ENCODE results near the gene ERBB4.

Gene ERBB4

DNA sequence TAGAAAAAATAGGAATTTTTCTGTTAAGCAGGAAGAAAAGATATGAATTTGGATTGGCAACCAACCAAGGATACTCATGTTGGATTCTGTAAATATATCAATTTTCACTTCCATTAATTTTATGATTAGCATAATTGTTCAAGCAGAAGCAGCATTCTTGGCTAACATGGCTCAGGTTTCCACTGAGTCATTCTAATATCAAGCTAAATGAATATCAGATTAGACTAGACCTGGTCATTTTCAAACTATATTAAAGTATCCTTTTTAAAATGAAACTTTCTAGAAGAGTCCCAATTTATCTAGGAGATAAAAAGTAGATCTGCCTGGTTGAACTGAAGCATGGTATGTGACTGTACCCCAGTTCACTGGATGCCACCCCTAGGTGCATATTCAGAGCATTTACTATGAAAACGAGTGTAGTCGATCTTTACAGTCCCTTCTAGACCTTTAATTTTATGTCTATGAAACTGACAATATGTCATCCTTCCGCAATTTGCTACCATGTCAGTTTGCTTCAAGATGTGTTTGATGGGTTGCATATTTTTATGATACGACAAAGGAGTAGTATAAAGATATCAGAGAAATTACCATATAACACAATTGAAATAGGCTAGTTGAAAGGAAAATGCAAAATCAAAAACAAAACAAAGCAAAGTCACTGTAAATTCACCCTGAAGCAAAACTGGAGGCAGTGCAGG is 704.9 kb downstream of the ERBB4 start:
- no peak for DNase-seq (ENCODE audit: low spot score)

DNA sequence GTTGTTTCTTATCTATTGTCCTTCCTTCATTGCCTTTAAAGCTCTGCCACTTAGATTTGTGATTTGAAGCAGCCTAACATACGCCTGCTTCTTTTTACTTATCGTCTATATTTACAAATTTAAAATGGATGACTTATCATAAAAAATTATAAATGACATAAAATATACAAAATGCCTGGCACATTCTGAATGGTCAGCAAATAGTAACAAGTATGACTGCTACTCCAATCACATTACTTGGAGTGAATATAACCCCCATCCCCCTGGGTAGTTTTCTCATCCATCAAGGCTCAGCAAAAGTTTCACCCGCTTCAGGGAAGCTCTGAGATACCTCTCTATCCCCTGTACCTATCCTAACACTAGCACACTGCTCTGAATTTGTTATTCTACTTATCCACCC is 708.9 kb downstream of the ERBB4 start:
- no peak for DNase-seq (ENCODE audit: low spot score)

DNA sequence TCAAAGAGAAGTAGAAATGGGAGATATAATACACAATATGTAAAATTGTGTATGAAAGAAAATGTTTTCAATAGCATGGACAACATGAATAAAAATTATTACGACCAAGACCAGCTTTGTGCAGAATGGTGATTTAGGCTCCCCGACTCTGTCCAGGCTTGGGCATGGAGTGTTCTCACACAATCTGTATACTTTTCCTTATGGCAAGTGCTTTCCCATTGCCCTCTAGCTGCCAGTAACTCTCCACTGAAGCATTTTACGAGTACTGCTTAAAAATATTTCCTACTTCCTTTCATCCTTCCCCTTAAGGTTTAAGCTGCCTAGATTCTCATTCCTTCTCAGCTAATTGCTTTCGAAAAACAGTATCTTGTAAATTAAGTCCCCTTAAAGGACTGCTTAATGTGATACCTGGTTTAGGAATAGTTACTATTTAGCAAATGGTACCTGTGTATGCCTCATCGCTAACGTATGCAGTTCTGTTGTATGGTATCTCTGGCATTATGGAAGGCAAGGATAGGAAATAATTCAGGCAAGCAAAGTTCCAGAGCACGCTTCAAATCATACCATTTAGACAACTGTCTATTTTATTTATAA is 714.6 kb downstream of the ERBB4 start:
- DNase-seq (ENCODE audit: low spot score): no peak

DNA sequence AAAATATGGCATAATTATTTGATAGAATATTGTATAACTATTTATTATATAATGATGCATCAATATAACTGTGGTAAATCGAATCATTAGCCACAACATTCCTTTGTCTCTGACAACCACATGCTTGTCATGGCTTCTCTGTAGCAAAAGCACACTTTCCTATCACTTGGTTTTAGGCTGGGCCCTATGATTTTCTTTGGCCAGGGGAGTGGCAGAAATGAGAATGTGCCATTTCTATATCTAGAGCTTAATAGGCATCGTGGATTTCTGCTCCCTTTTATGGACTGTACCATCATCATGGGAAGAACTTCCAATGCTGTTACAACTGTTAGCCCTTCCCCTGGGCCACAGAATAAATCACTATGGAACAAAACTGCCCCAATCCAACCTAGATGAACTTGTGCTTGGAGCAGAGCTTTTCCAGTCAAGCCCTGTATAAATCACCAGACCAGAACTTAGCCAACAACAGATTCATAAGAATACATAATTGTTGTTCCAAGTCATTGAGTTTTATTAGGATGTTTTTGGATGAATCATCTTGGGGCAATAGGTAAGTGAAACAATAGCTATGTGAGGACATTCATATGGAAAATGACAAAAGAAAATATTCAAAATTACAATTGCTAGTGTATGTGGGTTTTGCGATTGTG is 715.8 kb downstream of the ERBB4 start:
- no peak for DNase-seq (ENCODE audit: low spot score)

DNA sequence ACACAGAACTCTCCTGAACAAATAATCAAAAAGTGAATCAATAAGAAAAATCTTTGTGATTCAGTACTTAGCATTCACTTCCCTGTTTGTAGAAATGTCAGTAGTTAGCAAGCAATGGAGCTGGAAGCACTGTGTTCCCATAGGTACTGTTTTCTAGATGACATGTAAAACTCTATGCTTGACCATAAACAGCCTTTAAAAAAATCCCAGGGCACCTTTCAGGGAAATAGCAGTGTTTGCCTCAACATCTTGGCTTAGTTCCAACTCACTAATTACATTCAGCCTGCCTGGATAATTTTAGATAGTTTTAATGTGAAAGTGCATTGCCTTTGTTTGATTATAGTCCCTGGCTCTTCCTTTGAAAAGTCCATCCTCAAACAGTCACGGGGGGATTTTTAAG is 721.8 kb downstream of the ERBB4 start:
- DNase-seq (ENCODE audit: low spot score): no peak

DNA sequence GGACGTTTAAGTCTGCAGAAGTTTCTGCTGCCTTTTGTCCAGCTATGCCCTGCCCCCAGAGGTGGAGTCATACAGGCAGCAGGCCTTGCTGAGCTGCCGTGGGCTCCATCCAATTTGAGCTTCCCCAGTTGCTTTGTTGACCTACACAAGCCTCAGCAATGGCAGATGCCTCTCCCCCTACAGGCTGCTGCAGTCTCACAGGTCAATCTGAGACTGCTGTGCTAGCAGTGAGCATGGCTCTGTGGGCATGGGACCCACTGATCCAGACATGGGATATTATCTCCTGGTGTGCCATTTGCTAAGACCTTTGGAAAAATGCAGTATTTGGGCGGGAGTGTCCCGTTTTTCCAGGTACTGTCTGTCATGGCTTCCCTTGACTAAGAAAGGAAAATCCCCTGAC is 726.0 kb downstream of the ERBB4 start:
- no peak for DNase-seq (ENCODE audit: low spot score)

DNA sequence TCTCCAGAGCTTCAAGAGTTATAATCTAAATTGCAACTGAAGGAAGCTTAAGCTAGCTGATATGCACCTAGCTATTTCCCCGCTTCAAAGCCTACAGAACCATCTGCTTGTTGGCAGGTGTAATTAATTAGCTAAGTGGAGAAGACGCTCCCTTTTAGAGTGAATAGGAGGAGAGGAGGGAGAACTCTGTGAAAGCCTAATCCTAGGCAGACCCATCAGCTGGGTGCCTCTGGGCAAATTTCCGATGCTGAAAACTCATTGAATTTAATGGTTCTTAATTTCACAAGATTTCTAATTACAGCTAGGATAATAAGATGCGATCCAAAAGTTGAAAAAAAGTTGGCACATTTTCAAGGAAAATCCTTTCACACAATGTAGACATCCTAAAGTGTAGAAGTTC is 735.9 kb downstream of the ERBB4 start:
- DNase-seq (ENCODE audit: low spot score): no peak

DNA sequence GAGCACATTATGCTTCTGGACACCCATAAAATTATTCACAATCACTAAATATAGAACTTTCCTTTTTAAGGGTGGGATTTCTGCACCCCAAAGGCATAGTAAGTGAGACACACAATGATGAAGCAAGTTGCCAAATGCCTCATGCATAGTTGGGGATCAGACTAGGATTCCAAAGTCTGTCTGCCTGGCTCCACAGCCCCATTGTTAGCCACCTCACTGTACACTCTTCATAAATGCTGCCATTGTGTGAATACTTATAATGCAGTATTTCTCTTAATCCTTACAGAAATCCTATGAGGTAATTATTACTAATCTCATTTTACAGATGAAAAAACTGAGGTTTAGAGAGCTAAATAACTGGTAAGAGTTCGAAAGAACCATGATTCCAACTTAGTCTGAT is 738.6 kb downstream of the ERBB4 start:
- no peak for DNase-seq (ENCODE audit: low spot score)

DNA sequence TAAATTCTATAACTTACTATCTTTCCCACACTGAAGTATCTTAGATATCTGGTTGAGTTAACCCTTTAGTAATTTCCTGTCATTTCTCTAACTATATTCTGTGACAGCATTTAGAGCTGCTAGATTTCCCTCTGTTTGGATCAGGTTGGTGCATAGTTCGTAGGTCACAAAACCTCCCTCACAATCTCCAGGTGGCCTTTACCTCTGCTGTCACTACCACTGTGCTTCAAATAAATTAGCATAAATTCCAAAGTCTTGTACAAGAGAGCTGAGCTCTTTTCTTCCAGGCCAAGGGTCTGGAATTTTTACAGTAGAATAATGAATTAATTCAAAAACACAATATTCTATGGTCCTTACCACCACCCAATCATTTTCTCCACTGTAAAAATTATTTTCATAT is 739.7 kb downstream of the ERBB4 start:
- no peak for DNase-seq (ENCODE audit: low spot score)

DNA sequence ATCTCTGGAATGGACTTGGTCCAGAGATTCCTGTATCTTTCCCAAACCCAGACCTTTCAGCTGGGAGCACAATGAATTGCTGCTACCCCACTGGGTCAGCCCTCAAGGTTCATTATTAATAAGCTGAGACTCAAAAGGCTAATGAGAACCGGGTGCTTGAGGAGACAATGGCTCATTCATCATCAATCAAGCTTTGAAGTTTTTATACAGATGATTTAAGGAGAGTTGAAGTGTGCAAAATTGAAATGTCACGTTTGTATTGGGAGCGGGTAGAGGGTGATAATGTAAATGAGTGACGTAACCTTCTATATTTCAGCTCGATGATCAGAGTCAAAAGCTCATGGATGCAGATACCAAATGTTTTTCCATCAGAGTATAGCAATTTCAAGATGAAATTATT is 744.9 kb downstream of the ERBB4 start:
- no peak for DNase-seq (ENCODE audit: low spot score)

DNA sequence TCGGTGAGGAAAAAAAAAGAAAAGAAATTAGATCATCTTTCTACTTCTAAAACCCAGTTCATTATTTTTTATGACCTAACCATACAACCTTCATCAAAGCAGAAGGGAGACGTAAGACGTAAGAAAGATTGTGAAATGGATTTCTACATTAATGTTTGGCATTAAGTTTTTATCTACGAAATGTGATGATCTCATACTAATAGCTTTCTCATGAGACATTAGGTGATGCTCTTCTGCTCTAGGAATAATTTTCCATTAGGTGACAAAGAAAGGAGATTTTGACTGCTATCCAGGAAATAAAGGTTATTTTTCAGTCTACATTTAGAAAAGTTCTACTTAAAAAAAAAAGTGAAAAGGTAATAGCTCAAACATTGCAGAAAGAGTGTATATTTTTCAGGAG is 748.6 kb downstream of the ERBB4 start:
- no peak for DNase-seq (ENCODE audit: low spot score)

DNA sequence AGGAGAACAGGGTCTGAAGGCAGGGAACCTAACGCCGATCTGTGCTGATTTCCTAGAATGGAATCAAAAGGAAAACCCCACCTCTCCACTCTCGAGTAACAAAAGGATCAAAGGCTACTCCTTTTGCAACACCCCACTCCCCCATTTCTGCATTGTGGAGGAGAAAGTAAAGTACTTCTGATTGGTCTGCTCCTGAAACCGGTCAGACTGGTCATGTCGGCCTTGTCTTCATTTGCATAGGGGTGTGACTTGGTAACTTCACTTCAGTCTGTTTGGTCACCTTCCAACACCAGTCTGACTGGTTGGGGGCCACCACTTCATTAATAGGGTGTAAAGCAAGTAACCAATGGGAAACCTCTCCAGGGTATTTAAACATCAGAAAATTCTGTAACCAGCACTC is 771.9 kb downstream of the ERBB4 start:
- no peak for DNase-seq (ENCODE audit: low spot score)

DNA sequence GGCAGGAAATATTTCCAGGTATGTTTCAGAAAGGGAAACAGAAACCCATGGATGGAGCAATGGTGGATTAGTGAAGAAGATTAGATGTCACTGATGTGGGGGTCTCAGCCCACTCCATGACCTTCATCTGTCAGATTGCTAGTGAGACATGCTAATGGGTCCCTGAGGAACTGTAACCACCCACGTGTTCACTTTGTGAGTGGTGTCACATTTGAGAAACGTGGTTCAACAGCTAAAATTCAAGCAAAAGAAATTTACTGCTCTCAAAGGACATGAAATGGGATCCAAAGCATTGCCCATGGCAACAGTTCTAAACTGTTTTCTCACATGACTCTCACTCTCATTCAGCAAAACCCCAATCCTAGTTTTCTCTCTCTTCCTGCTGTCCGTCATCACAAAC is 776.1 kb downstream of the ERBB4 start:
- DNase-seq (ENCODE audit: low spot score): no peak

DNA sequence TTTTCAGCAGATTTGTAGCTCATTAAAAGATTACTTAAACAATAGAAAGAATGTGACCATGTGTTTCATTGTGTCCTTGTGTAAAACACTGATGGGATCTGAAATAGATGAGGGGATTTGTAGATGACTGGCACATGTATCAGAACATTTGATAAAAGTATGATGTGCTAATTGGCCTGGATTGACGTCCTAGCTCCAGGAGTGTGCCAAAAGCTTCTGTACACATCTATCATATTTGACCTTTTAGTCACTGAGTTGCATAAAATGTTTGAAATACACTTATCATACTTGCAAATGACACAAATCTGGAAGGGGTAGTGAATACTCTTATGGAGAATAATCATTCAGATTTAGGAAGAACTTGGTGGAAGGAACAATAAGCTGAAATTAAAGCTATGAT is 778.5 kb downstream of the ERBB4 start:
- DNase-seq (ENCODE audit: low spot score): no peak

DNA sequence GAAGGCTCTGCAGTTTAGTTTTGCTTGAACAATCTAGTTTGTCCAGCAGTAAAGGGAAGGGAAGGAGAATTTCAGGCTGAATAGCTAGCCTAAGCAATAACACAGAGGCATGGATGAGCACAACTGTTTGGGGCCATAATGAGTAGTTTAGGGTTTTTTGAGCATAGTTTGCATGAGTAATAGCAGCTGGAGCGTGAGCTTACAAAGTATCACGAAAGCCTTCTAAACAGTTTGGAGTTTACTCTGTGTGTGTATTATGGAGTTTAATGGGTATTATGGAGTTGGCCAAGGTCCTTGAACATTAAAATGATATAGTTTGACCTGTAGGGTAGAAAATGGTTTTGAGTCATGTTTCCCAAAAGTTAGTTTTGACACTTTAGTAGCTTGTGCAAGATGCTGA is 782.3 kb downstream of the ERBB4 start:
- DNase-seq (ENCODE audit: low spot score): no peak

DNA sequence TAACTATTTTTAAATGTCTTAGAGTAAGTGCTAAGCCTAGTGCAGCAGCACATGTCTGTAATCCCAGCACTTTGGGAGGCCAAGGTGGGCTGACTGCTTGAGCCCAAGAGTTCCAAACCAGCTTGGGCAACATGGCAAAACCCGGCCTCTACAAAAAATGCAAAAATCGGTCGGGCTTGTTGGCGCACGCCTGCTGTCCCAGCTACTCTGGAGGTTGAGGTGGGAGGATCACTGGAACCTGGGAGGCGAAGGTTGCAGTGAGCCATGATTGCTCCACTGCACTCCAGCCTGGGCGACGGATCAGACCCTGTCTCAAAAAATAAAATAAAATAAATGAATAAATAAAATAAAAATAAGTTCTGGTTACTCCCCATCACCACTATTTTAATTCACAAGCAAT is 783.4 kb downstream of the ERBB4 start:
- DNase-seq (ENCODE audit: low spot score): no peak

DNA sequence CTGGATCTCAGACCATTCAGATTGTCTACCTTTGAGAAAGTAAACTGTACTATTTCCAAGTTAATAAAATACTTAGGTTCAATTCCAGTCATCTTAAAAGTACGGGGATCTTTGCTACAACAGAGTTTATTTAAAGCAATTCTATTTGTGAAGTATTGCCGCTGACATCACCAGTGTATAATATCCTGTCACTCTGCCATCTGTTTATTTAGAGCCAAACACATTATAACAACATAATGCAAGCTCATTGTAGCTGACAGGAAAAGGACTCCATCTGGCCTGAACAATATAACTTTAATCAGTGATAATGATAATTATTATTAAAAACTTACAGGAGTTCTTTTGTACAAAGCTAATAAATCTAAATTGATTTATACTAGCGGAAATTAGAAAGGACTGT is 786.8 kb downstream of the ERBB4 start:
- no peak for DNase-seq (ENCODE audit: low spot score)

DNA sequence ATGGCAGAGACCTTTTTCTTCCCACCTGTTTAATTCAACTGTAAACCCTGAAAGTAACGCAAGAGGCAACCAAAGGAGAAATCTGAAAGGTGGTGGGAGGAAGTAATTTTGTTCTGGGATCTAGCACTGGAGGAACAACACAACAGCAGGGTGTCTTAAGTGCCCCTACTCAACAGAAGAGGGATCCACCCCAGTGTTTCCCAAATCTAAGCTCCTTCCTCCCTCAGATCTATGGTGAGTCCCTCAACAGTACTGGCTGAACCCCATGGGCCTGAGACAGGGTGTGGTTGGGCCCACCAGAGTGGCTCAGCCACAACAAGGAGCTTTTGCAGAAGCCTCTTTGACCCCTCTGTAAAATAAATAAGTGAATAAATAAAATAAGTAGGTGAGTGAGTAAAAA is 790.3 kb downstream of the ERBB4 start:
- no peak for DNase-seq (ENCODE audit: low spot score)

DNA sequence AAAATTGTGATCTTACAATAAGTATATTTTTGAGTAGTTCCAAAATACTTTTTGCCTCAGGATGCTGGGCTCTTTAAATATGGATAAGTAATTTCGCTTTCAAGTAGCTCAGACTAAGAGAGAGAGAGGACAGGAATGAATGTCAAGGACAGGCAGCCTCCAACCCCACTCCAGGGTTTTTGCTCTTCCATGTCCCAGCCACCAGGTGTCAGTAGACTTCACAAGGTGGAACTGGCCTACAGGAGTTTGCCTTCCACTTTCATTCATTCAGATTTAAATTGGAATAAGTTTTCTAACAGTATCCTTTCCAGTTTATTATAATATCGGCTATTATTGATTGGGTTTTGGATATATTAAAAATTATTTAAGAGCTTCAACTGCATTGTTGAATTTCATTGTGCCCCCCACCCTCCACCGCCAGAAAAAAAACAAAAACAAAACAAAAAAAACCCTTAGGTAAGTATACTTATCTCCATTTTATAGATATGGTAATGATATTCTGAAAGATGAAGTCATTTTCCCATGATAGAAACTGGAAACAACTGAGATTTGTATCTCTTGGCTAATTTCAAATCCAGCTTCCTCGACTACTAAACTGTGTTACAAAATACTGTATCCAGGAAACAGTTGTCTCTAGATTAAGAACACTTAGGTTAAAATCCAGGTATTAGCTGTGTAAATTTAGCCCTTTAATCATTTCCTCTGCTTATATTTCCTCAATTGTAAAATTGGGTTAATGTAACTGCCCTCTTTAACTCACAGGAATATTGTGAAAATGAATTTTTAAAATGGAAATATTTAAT is 793.1 kb downstream of the ERBB4 start:
- DNase-seq (ENCODE audit: low spot score): peak; percentile 68

DNA sequence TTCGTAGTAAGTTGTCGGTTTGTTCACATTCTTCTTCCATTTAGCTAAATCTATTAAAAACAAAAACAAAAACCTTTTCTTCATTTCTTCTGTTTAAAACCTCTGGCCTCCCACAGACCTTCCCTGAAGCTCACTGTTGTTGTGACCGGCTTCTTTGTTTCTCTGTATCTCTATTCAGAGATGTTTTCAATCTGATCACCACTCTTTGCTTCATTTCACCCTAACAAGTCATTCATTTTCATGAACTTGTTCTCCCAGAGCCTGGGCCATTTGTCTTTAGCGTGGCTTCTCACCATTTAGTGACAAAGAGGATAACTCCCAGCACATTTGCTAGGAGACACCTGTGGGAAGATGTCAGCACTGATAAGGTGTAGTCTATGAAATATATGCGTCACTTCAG is 794.2 kb downstream of the ERBB4 start:
- DNase-seq (ENCODE audit: low spot score): no peak

DNA sequence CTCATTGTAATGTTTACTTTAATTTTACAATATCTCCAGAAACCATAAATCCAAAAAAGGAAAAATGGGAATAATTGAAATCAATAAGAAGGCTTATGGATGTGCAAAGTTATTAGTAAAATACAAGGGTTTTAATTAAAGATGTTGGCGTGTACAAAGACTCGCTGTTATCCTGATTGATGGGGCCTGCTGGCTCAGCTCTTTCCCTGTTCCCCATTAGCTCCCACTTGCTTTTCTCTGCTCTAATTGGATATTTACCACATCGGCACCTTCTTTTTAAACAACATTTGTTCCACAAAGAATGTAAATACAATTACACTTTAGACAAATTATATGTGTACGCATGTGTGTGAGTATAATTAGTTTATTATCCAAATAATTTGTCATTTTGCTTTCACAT is 796.6 kb downstream of the ERBB4 start:
- DNase-seq (ENCODE audit: low spot score): no peak

DNA sequence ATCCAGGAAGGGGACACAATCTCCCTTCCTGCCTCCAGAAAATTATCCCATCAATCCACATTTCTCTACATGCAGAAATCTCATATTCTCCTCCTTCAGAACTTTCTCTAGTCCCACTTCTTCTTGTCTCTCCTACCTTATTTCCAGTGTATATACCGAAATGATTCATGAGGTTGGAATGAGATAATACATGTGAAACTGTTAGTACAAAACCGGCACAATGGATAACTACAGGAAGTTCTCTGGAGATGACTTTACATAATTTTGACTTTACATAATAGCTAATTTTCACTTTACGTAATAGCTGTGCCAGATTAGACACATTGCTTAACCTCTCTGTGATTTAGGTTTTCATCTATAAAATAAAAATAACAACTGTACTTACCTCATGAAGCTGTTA is 801.3 kb downstream of the ERBB4 start:
- no peak for DNase-seq (ENCODE audit: low spot score)

DNA sequence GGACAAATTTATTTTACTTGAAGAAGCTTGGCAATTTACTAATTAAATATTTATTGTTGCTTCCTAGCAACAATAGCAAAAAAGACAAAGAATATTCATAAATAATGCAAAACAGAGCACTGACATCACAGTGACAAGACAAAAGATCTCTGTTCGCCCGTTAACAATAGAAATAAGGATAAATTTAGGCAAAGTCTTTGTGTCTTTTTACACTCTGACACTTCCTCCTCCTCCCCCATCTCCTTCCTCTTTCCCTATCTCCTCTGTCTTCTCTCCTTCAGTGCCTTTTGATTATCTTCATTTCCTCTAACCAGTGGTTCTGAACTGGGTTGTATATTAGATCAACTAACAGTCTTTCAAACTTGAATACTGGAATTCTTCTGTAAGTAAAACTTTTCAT is 808.4 kb downstream of the ERBB4 start:
- no peak for DNase-seq (ENCODE audit: low spot score)

Data from SW480 (cell line).